Thyroid gland (tissue), 4 donors: ENCODE measurements around the gene IFT122. TPM values are rescaled to one million over a fixed set of nuclear protein-coding genes. Genes with fewer than 3 reads are reported as not detected.

Experiments
- DNase-seq, 2 donors: peaks; one replicate each; pipeline ENCODE4 v3.0.0-alpha.2; 2019
- H3K27ac ChIP-seq, 3 donors: fragments of 200-600 bp; sonication (generic); 1 replicate in 2 of 3; 2 replicates in 1 of 3; pipeline ENCODE4 v1.5.1; 2016 to 2019; ENCODE audit warnings: mild to moderate bottlenecking in 1 of 3, moderate library complexity in 1 of 3
- H3K27me3 ChIP-seq: fragments of 200-600 bp; sonication (generic); one replicate; pipeline ENCODE4 v1.5.1; 2019
- H3K36me3 ChIP-seq, 2 donors: fragments of 200-600 bp; sonication (generic); one replicate each; pipeline ENCODE4 v1.5.1; 2016 to 2019
- H3K4me1 ChIP-seq, 2 donors: fragments of 200-600 bp; sonication (generic); one replicate each; pipeline ENCODE4 v1.5.1; 2017 to 2019
- H3K4me3 ChIP-seq, 3 donors: fragments of 200-600 bp; sonication (generic); replicated peaks in 1 of 3; 1 replicate in 2 of 3; 2 replicates in 1 of 3; pipeline ENCODE4 v1.5.1; 2016; ENCODE audit warnings: mild to moderate bottlenecking in 1 of 3
- H3K9me3 ChIP-seq: fragments of 200-600 bp; sonication (generic); one replicate; pipeline ENCODE4 v1.5.1; 2017
- CTCF ChIP-seq, 6 experiments: fragments of 200-600 bp in 3 of 6; fragments of 450-650 bp in 3 of 6; sonication (generic) in 3 of 6; IDR thresholded peaks; one replicate each; pipeline ENCODE4 v1.5.1; 2016 to 2019; ENCODE audit warnings: antibody characterized with exemption in 6 of 6, mild to moderate bottlenecking in 2 of 6, inconsistent platforms in 1 of 6, moderate library complexity in 1 of 6
- POLR2A ChIP-seq, 2 donors: fragments of 450-650 bp; IDR thresholded peaks; one replicate each; pipeline ENCODE4 v1.6.1; 2017; ENCODE audit warnings: antibody characterized with exemption in 2 of 2, mild to moderate bottlenecking in 2 of 2, moderate library complexity in 1 of 2
- WGBS, 2 donors: methylation state at CpG; one replicate each; pipeline ENCODE4 v1.1.5; 2017; 5-methylcytosine and 5-hydroxymethylcytosine counted together
- intact Hi-C: fragments of 100-400 bp; cut with DNase I; formaldehyde crosslinking; loops from one replicate; pipeline ENCODE4 v1.15.1; 2023
- total RNA-seq, 4 donors: library from RNA; depleted of rRNA; stranded (reverse); fragments of >200 nt; gene quantifications; one replicate each; pipeline ENCODE4 v1.2.3, GENCODE V29; 2016

IFT122 gene
- total RNA-seq, 4 donors from 2014 or later = 40.7 to 67.9 (median 46.7) TPM

GRCh38 chr3:129558081-129558771 lies 118.2 kb downstream of the IFT122 start:
- Histone ChIP-seq H3K27me3 (no peaks in the 10 kb centered on the region), H3K4me3 (no peak overlapping the region), H3K36me3 (peaks cover 6 to 18% of the 10 kb centered on the region in 2 donors), H3K9me3 (no peaks in the 10 kb centered on the region), H3K27ac (peak overlapping the region in 2 of 3 donors; percentile 15 to 45), H3K4me1 (peaks cover 25 to 73% of the 10 kb centered on the region in 2 donors)
- TF ChIP-seq CTCF (IDR thresholded peaks at IDR 0.05) (no peak), POLR2A (IDR thresholded peaks at IDR 0.05) (no peak)
- whole genome bisulfite sequencing, 2 donors = 77 to 82% methylated on average over 14 to 15 of the region's 15 CpGs
- no peak for DNase-seq
- intact Hi-C loops = no loop called here

GRCh38 chr3:129558772-129559564 lies 118.9 kb downstream of the IFT122 start:
- intact Hi-C loops = no loop called here
- no peaks in the 10 kb centered on the region for H3K27me3 ChIP-seq
- H3K36me3 ChIP-seq = peaks cover 6 to 18% of the 10 kb centered on the region in 2 donors
- H3K4me1 ChIP-seq = peaks cover 25 to 74% of the 10 kb centered on the region in 2 donors
- peak; percentile 42 to 43 for DNase-seq
- H3K27ac ChIP-seq = peak overlapping the region in 1 of 3 donors; percentile 45
- H3K9me3 ChIP-seq = no peaks in the 10 kb centered on the region
- no peak for TF ChIP-seq CTCF (IDR thresholded peaks at IDR 0.05)
- no peak for TF ChIP-seq POLR2A (IDR thresholded peaks at IDR 0.05)
- 95 to 100% methylated on average over 5 to 7 of the region's 11 CpGs for WGBS, 2 donors
- no peak overlapping the region for H3K4me3 ChIP-seq

- H3K4me1 ChIP-seq = peaks cover 27 to 72% of the 10 kb centered on the region in 2 donors
- WGBS, 2 donors = 93% methylated on average over 5 to 6 of the region's 20 CpGs
- H3K27me3 ChIP-seq = no peaks in the 10 kb centered on the region
- DNase-seq = no peak
- TF ChIP-seq CTCF (IDR thresholded peaks at IDR 0.05) (no peak), POLR2A (IDR thresholded peaks at IDR 0.05) (no peak)
- peak overlapping the region in 1 of 3 donors; percentile 74 for H3K27ac ChIP-seq
- no peak overlapping the region for H3K4me3 ChIP-seq
- H3K9me3 ChIP-seq = no peaks in the 10 kb centered on the region
- intact Hi-C loops = no loop called here
- H3K36me3 ChIP-seq = peaks cover 6 to 18% of the 10 kb centered on the region in 2 donors
Observed at GRCh38 chr3:129559565-129560079, 119.6 kb downstream of the IFT122 start.

GRCh38 chr3:129560269-129560787 lies 120.3 kb downstream of the IFT122 start:
- H3K27me3 ChIP-seq = no peaks in the 10 kb centered on the region
- peak overlapping the region; percentile 66 to 75 (median 74) for H3K27ac ChIP-seq
- intact Hi-C loops = no loop called here
- H3K4me1 ChIP-seq = peaks cover 24 to 65% of the 10 kb centered on the region in 2 donors
- peaks cover 6 to 18% of the 10 kb centered on the region in 2 donors for H3K36me3 ChIP-seq
- no peak for TF ChIP-seq POLR2A (IDR thresholded peaks at IDR 0.05)
- H3K9me3 ChIP-seq = no peaks in the 10 kb centered on the region
- peak in 1 of 2 donors; percentile 23 for DNase-seq
- no peak overlapping the region for H3K4me3 ChIP-seq
- 1 to 43% methylated on average over 4 to 11 of the region's 16 CpGs for WGBS, 2 donors

- WGBS, 2 donors = 30 to 37% methylated on average over 8 to 11 of the region's 18 CpGs
- intact Hi-C loops = no loop called here
- H3K9me3 ChIP-seq = no peaks in the 10 kb centered on the region
- no peak overlapping the region for H3K4me3 ChIP-seq
- peak; percentile 93 to 94 for DNase-seq
- H3K27me3 ChIP-seq = no peaks in the 10 kb centered on the region
- no peak for TF ChIP-seq CTCF (IDR thresholded peaks at IDR 0.05)
- peak in 1 of 2 donors; percentile 4 for TF ChIP-seq POLR2A (IDR thresholded peaks at IDR 0.05)
- peaks cover 6 to 15% of the 10 kb centered on the region in 2 donors for H3K36me3 ChIP-seq
- peak overlapping the region; percentile 66 to 75 (median 74) for H3K27ac ChIP-seq
- H3K4me1 ChIP-seq = peaks cover 21 to 58% of the 10 kb centered on the region in 2 donors
Observed at GRCh38 chr3:129560911-129561594, 121.0 kb downstream of the IFT122 start.
